BJ (cell line): ENCODE results near the gene TTPAL. TPM values are rescaled to one million over a fixed set of nuclear protein-coding genes. Genes with fewer than 3 reads are reported as not detected.

Experiments used
- CTCF ChIA-PET: fragments of 350-600 bp; formaldehyde crosslinking; extraction: SDS; loops from one replicate; lab custom pipeline; 2021; ENCODE audit warnings: antibody characterized with exemption, inconsistent platforms; lab: Yijun Ruan, JAX
- POLR2A ChIA-PET: fragments of 300-600 bp; sonication (Branson Sonifier 250); formaldehyde crosslinking; extraction: SDS; loops from one replicate; lab custom pipeline; 2021; ENCODE audit warnings: antibody characterized with exemption; lab: Charles Lee
- DNase-seq: peaks from one replicate; pipeline ENCODE4 v3.0.0-alpha.2; 2011; ENCODE audit warnings: low read depth
- H3K27me3 ChIP-seq: 2 replicates; pipeline ENCODE4 v1.6.0; 2011; ENCODE audit warnings: low read length; ENCODE audit not compliant: control insufficient read depth, insufficient read depth
- H3K36me3 ChIP-seq: 2 replicates; pipeline ENCODE4 v1.5.1; 2011; ENCODE audit warnings: low read length; ENCODE audit not compliant: control insufficient read depth, insufficient read depth
- H3K4me3 ChIP-seq: 2 replicates; pipeline ENCODE4 v1.5.1; 2011; ENCODE audit warnings: low read depth, mild to moderate bottlenecking, control low read depth, low read length
- polyA plus RNA-seq: library from polyadenylated mRNA; depleted of rRNA; stranded (reverse); fragments of >200 nt; gene quantifications from 2 replicates; pipeline ENCODE4 v1.2.3, GENCODE V29; 2011
- TF ChIP-seq, protein P1 (sequence below): IDR thresholded peaks from 2 replicates; pipeline ENCODE4 v1.5.1; 2011; ENCODE audit warnings: low read depth, mild to moderate bottlenecking, control low read depth, inconsistent platforms, low read length, moderate library complexity; ENCODE audit not compliant: insufficient read depth

The TTPAL gene
- polyA plus RNA-seq, 1 experiment: 13.8 TPM

DNA sequence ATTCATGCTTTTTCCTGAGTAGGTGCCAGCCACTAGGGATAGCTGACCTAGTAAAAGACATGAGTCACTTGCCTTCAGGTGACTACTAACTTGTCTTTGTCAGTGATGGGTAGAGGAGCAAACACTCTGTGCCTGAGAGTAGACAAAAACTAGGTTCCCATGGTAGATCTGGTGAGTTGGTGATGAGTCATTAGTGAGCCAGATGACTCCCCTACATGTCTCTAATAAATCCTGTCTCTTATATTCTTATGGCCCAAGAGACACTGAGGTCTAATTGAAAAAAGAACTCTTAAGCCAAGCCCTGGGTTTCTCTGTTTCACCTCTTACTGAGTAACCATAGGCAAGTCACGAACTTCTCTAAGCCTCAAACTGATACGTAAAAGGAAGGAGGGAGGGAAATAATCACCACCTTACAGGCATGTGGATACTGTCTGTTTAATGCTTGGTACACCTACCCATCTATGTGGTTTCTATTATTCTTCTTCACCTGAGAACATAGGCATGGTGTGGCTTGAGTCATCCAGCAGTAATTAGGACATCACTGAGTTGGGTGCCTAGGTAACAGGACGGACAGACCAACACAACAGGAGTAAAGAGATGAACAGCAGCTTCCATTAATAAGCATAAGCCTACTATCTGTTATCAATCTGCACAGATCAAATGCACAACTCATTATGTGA, 20.3 kb downstream of the TTPAL start:
- Histone ChIP-seq H3K36me3 (peaks cover 8% of the 10 kb centered on the region), H3K4me3 (no peak overlapping the region), H3K27me3 (no peaks in the 10 kb centered on the region)
- TF ChIP-seq, protein P1, sequence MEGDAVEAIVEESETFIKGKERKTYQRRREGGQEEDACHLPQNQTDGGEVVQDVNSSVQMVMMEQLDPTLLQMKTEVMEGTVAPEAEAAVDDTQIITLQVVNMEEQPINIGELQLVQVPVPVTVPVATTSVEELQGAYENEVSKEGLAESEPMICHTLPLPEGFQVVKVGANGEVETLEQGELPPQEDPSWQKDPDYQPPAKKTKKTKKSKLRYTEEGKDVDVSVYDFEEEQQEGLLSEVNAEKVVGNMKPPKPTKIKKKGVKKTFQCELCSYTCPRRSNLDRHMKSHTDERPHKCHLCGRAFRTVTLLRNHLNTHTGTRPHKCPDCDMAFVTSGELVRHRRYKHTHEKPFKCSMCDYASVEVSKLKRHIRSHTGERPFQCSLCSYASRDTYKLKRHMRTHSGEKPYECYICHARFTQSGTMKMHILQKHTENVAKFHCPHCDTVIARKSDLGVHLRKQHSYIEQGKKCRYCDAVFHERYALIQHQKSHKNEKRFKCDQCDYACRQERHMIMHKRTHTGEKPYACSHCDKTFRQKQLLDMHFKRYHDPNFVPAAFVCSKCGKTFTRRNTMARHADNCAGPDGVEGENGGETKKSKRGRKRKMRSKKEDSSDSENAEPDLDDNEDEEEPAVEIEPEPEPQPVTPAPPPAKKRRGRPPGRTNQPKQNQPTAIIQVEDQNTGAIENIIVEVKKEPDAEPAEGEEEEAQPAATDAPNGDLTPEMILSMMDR: no peak
- DNase-seq: peak; percentile 99
- CTCF ChIA-PET: interaction anchor here (2.2 kb wide), 1 partner anchor 114 kb away, joined by 13 read pairs; no protein-coding TSS in a partner anchor
- POLR2A ChIA-PET: no interaction called here

- Histone ChIP-seq H3K4me3 (no peak overlapping the region), H3K36me3 (peaks cover 11% of the 10 kb centered on the region), H3K27me3 (no peaks in the 10 kb centered on the region)
- CTCF ChIA-PET: no interaction called here
- DNase-seq: peak; percentile 60
- TF ChIP-seq, protein P1: no peak
- POLR2A ChIA-PET: no interaction called here
Observed at GRCh38 chr20:44496976-44497375, 21.3 kb downstream of the TTPAL start.

GRCh38 chr20:44497761-44498160, 22.1 kb downstream of the TTPAL start:
- Histone ChIP-seq H3K4me3 (no peak overlapping the region), H3K36me3 (peaks cover 13% of the 10 kb centered on the region), H3K27me3 (no peaks in the 10 kb centered on the region)
- ChIA-PET CTCF (interaction anchor here (1.0 kb wide), 1 partner anchor 187 kb away, joined by 3 read pairs; the partner anchor contains the start of gene FITM2), POLR2A (no interaction called here)
- DNase-seq: no peak
- TF ChIP-seq, protein P1: no peak

DNA sequence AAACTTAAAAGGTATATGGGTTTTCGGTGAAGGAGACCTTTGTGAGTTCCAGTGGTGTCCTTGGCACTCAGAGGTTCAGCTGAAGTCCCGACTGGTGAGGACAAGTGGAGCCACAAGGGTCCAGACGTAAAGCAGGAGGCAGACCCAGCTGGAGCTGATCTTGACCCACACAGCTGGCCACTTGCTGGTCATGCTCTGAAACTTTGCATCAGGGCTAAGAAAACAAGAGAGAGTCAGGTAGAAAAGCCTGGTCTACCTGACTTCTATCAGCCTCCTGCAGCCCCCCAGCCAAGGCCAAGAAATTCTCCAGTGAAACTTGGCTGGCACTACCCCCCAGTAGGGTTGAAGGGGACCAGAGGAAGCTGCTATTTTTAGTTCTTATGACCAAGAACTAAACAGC, 24.5 kb downstream of the TTPAL start:
- peaks cover 16% of the 10 kb centered on the region for H3K36me3 ChIP-seq
- TF ChIP-seq, protein P1: no peak
- CTCF ChIA-PET: interaction anchor here (1.5 kb wide), 1 partner anchor 115 kb away, joined by 3 read pairs; no protein-coding TSS in a partner anchor

GRCh38 chr20:44501448-44501847, 25.8 kb downstream of the TTPAL start:
- TF ChIP-seq, protein P1: no peak
- Histone ChIP-seq H3K4me3 (no peak overlapping the region), H3K36me3 (peaks cover 17% of the 10 kb centered on the region), H3K27me3 (no peaks in the 10 kb centered on the region)
- POLR2A ChIA-PET: interaction anchor here (0.5 kb wide), 1 partner anchor 106 kb away, joined by 3 read pairs; no protein-coding TSS in a partner anchor
- CTCF ChIA-PET: interaction anchor here (0.6 kb wide), 1 partner anchor 75 kb away, joined by 4 read pairs; no protein-coding TSS in a partner anchor
- DNase-seq: peak; percentile 47

More for the DNA sequence above, 24.5 kb downstream of the TTPAL start:
- H3K27me3 ChIP-seq: no peaks in the 10 kb centered on the region
- no peak for DNase-seq
- POLR2A ChIA-PET: no interaction called here
- no peak overlapping the region for H3K4me3 ChIP-seq
